ENCODE measurements around the gene TMEM176B. TPM values are rescaled to one million over a fixed set of nuclear protein-coding genes. Genes with fewer than 3 reads are reported as not detected.

The TMEM176B gene
- total RNA-seq, 2 experiments from 2014 or later, result not detected

DNA sequence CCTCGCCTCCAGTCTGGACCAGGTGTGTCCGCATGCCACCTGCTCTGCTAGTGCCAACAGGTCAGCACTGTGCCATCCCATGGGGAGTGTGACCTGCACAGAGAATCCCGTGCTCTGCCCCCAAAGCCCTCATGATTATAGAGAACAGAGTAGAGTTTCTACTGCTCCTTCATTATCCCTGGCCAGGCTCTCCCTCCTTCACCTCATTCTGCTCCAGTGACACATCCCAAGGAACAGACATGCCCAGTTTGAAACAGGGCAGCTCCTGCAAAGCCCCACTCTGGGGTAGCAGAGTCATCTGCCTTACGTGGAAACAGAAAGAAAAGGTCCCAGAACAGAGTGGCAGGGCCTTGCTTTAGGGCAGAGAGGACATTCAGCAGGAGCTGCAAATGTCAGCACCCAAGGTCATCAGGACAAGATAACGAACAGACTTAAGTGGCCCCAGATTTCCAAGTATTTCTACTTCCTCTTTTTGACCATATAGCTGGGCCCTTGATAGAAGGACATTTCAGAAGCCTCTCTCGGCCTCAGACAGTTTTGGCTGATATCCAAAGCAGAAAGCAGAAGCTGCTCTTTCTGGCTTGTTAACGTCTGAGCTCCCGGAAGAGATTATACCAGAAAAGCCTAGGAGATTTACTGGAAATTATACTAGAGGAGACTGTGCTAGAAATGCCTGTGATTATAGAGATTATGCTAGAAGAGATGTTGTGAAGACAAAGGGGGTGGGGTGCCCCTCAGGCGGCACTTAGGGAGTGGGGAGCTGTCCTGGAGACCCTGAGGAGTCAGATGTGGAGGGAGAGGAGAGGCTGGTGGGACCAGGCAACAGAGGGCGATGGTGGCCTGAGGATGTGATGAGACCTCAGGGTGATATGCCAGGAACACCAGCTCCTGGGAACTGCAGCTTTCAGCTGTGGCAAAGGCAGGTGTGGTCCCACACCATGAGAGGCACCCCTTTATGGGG is 12.6 kb downstream of the TMEM176B start:
- POLR2A ChIA-PET, result no interaction called here

DNA sequence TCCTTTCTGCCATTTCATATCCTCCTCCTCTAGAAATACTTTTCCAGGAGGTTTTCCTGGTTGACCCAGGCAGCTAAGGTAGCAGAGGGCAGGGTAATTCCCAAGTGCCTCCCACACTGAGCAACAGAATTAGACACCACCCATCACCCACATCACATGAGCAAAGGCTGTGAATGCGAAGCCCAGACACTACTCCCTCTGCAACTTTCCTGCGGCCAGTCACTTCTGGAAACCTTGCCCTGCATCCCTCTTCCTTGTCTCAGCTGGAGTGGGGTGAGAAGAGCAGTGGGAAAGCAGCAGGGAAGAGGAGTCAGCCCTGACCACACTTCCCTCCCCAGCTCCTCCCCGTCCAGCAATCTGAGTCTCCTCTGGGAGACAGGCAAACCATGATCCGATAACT is 15.2 kb downstream of the TMEM176B start:
- Histone ChIP-seq H3K4me1 (ENCODE audit: insufficient read depth, low read length) (no peaks in the 10 kb centered on the region), H3K4me3 (ENCODE audit: low read length) (no peak overlapping the region), H3K27me3 (ENCODE audit: control insufficient read depth in 1 of 2, insufficient read depth in 2 of 2, low read length in 2 of 2) (peaks cover 0 to 3% of the 10 kb centered on the region in 2 experiments), H3K27ac (ENCODE audit: low read depth in 1 of 2, low read length in 2 of 2) (no peak overlapping the region), H3K9me3 (ENCODE audit: control insufficient read depth in 1 of 2, insufficient read depth in 1 of 2, low read length in 2 of 2) (no peaks in the 10 kb centered on the region), H3K36me3 (ENCODE audit: insufficient read depth, low read length) (no peaks in the 10 kb centered on the region)
- CTCF ChIA-PET, result no interaction called here
- Mint-ChIP-seq H3K4me3 (no peak overlapping the region), H3K36me3 (ENCODE audit: low read depth) (no peaks in the 10 kb centered on the region), H3K9me3 (no peaks in the 10 kb centered on the region), H3K27ac (no peak overlapping the region), H3K4me1 (ENCODE audit: low read depth) (no peaks in the 10 kb centered on the region), H3K27me3 (peaks cover 10% of the 10 kb centered on the region)
- intact Hi-C loops (cut with DNase I, micrococcal nuclease), result no loop called here
- POLR2A ChIA-PET, result no interaction called here
- peak in 1 of 14 experiments; percentile 37 for DNase-seq
- TF ChIP-seq, protein P1, sequence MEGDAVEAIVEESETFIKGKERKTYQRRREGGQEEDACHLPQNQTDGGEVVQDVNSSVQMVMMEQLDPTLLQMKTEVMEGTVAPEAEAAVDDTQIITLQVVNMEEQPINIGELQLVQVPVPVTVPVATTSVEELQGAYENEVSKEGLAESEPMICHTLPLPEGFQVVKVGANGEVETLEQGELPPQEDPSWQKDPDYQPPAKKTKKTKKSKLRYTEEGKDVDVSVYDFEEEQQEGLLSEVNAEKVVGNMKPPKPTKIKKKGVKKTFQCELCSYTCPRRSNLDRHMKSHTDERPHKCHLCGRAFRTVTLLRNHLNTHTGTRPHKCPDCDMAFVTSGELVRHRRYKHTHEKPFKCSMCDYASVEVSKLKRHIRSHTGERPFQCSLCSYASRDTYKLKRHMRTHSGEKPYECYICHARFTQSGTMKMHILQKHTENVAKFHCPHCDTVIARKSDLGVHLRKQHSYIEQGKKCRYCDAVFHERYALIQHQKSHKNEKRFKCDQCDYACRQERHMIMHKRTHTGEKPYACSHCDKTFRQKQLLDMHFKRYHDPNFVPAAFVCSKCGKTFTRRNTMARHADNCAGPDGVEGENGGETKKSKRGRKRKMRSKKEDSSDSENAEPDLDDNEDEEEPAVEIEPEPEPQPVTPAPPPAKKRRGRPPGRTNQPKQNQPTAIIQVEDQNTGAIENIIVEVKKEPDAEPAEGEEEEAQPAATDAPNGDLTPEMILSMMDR (IDR thresholded peaks at IDR 0.05), result no peak
- ATAC-seq (ENCODE audit: poor library complexity), result no peak

More for the DNA sequence above, 12.6 kb downstream of the TMEM176B start:
- Mint-ChIP-seq H3K27ac (no peak overlapping the region), H3K4me1 (ENCODE audit: low read depth) (no peaks in the 10 kb centered on the region), H3K27me3 (peaks cover 13% of the 10 kb centered on the region), H3K4me3 (no peak overlapping the region), H3K36me3 (ENCODE audit: low read depth) (no peaks in the 10 kb centered on the region), H3K9me3 (no peaks in the 10 kb centered on the region)
- DNase-seq, result peak in 3 of 14 experiments; percentile 16 to 56 (median 51)
- H3K9me3 ChIP-seq (ENCODE audit: control insufficient read depth in 1 of 2, insufficient read depth in 1 of 2, low read length in 2 of 2), result no peaks in the 10 kb centered on the region
- ATAC-seq (ENCODE audit: poor library complexity), result no peak
- H3K4me3 ChIP-seq (ENCODE audit: low read length), result no peak overlapping the region
- CTCF ChIA-PET, result interaction anchor here (0.6 to 1.3 kb wide), 2 partner anchors 9 to 377 kb away, joined by 3 to 7 read pairs; no protein-coding TSS in a partner anchor
- TF ChIP-seq, protein P1 (IDR thresholded peaks at IDR 0.05), result no peak
- intact Hi-C loops (cut with DNase I, micrococcal nuclease), result no loop called here
- H3K27ac ChIP-seq (ENCODE audit: low read depth in 1 of 2, low read length in 2 of 2), result no peak overlapping the region
- H3K36me3 ChIP-seq (ENCODE audit: insufficient read depth, low read length), result no peaks in the 10 kb centered on the region
- H3K27me3 ChIP-seq (ENCODE audit: control insufficient read depth in 1 of 2, insufficient read depth in 2 of 2, low read length in 2 of 2), result peaks cover 0 to 3% of the 10 kb centered on the region in 2 experiments
- no peaks in the 10 kb centered on the region for H3K4me1 ChIP-seq (ENCODE audit: insufficient read depth, low read length)

DNA sequence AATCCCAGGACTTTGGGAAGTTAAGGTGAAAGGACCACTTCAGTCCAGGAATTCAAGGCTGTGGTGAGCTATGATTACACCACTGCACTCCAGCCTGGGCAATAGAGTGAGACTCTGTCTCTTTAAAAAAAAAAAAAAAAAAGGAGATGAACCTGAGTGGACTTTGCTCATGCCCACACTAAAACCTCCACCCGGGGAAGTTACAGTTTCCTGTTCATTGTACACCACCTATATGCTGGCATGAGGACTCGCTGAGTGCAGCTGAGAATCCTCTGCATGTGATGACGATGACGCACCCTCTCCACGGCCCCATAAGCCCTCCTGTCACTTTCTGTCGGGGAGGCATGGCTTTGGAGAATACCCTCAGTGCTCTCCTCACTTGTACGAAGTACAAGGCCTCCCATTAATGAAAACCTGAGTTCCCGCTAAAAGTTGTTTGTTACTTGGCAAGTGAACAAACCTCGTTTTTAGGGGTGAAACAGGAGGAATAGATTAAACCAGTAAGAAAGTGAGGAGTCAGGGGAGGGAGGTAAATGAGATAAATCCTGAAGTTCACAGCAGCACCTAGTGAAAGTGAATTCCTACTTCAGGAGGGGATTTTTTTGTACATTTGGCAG is 15.9 kb downstream of the TMEM176B start:
- intact Hi-C loops (cut with DNase I, micrococcal nuclease), result no loop called here
- peak in 2 of 14 experiments; percentile 49 to 61 for DNase-seq
- TF ChIP-seq, protein P1 (IDR thresholded peaks at IDR 0.05), result no peak

More for the DNA sequence above, 15.9 kb downstream of the TMEM176B start:
- H3K4me3 ChIP-seq (ENCODE audit: low read length), result no peak overlapping the region
- no peaks in the 10 kb centered on the region for H3K4me1 ChIP-seq (ENCODE audit: insufficient read depth, low read length)
- no peak for ATAC-seq (ENCODE audit: poor library complexity)
- no peak overlapping the region for H3K27ac Mint-ChIP-seq
- H3K9me3 ChIP-seq (ENCODE audit: control insufficient read depth in 1 of 2, insufficient read depth in 1 of 2, low read length in 2 of 2), result no peaks in the 10 kb centered on the region
- ChIA-PET CTCF (no interaction called here), POLR2A (no interaction called here)
- no peaks in the 10 kb centered on the region for H3K36me3 ChIP-seq (ENCODE audit: insufficient read depth, low read length)
- no peak overlapping the region for H3K4me3 Mint-ChIP-seq
- no peaks in the 10 kb centered on the region for H3K4me1 Mint-ChIP-seq (ENCODE audit: low read depth)
- peaks cover 0 to 3% of the 10 kb centered on the region in 2 experiments for H3K27me3 ChIP-seq (ENCODE audit: control insufficient read depth in 1 of 2, insufficient read depth in 2 of 2, low read length in 2 of 2)
- peaks cover 10% of the 10 kb centered on the region for H3K27me3 Mint-ChIP-seq
- H3K9me3 Mint-ChIP-seq, result no peaks in the 10 kb centered on the region
- H3K27ac ChIP-seq (ENCODE audit: low read depth in 1 of 2, low read length in 2 of 2), result no peak overlapping the region
- H3K36me3 Mint-ChIP-seq (ENCODE audit: low read depth), result no peaks in the 10 kb centered on the region
